Activated CD4-positive, alpha-beta T cell treated with anti-CD3 and anti-CD28 coated beads for 1 hour (primary cell): ENCODE measurements around the gene MYO19.

Experiments
- DNase-seq: peaks from one replicate; pipeline ENCODE4 v3.0.0-alpha.2; 2020

MYO19 gene, protein sequence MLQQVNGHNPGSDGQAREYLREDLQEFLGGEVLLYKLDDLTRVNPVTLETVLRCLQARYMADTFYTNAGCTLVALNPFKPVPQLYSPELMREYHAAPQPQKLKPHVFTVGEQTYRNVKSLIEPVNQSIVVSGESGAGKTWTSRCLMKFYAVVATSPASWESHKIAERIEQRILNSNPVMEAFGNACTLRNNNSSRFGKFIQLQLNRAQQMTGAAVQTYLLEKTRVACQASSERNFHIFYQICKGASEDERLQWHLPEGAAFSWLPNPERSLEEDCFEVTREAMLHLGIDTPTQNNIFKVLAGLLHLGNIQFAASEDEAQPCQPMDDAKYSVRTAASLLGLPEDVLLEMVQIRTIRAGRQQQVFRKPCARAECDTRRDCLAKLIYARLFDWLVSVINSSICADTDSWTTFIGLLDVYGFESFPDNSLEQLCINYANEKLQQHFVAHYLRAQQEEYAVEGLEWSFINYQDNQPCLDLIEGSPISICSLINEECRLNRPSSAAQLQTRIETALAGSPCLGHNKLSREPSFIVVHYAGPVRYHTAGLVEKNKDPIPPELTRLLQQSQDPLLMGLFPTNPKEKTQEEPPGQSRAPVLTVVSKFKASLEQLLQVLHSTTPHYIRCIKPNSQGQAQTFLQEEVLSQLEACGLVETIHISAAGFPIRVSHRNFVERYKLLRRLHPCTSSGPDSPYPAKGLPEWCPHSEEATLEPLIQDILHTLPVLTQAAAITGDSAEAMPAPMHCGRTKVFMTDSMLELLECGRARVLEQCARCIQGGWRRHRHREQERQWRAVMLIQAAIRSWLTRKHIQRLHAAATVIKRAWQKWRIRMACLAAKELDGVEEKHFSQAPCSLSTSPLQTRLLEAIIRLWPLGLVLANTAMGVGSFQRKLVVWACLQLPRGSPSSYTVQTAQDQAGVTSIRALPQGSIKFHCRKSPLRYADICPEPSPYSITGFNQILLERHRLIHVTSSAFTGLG

GRCh38 chr17:36534840-36535668, at the start of gene MYO19, which contains the start of gene PIGW:
Gene MYO19 (minus strand): TSS chr17:36534868. CDS start chr17:36532538, 2,330 bp downstream.
Gene PIGW (plus strand): TSS chr17:36534987. CDS start chr17:36537102, 2,115 bp downstream.
- peak; percentile 78 for DNase-seq

DNA sequence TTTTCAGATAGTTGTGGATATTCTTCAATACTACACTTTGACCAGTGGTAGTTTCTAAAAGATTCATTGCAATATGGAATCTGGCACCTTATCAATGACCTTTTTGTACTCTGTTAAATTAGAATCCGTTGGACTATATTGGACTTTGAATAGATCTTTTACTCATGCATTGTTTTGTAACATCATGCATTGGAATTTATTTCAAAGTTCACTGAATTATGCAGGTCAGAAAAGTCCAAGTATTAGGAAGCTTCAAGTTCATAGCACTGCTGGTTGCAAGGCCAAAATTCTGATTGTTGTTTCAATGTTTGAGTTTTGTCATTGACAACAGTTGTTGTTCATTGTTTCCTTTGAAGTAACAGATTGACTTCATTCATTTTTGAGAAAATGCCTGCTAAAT, 49.1 kb upstream of the MYO19 start:
- DNase-seq, result no peak

DNA sequence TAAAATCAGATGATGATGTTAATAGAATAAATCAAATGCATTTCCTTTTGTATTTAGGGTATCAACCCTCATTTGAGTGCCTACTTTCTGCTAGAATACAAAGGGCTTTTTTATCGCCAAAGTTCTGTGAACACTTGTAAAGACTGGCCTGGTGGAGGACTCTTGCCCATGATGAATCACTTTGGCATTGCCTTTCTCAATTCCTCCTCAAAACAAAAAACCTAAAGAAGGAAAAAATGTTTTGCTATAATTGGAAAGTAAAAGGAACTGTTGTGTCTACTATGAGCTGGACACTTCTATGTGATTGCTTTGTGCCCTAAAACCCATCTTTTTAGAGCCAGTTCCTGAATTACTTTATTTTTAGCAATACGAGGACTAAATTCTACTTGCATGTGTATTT, 44.0 kb upstream of the MYO19 start:
- no peak for DNase-seq

DNA sequence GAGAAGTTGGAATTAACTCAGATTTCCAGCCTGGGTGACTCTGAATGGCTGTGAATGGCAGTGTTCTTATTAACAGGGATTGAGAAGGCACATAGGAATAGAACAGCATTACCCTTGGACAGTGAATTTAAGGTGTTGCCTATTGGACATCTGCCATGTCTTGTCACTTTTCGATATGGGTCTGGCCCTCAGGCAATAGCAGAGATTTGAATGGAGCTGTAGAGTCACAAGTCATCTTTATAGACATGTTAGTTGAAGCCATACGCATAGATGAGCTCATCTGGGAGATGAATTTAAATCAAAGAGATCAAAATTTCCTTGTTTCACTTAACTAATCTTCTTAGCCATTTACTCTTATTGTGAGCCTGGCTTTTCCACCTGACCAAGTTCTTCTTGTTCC, 42.1 kb upstream of the MYO19 start:
- DNase-seq, result no peak

- DNase-seq, result no peak
These were observed 40.4 kb upstream of the MYO19 start for GRCh38 chr17:36575028-36575427.

DNA sequence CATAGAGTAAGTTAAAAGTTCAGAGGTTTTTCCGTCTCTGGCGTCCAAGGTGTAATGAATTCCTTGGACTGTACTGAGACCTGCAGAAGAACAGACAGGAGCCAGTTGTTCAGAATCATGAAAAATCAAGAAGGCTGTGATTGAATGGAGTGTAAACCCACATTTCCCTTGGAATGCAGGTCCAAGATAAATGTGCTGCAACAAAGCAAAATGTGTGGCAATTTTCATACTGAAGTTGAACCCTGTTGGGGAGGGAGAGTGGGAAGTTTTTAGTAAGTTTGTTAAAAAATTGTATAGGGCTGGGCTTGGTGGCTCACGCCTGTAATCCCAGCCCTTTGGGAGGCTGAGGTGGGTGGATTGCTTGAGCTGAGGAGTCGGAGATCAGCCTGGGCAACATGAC, 31.4 kb upstream of the MYO19 start:
- no peak for DNase-seq

DNA sequence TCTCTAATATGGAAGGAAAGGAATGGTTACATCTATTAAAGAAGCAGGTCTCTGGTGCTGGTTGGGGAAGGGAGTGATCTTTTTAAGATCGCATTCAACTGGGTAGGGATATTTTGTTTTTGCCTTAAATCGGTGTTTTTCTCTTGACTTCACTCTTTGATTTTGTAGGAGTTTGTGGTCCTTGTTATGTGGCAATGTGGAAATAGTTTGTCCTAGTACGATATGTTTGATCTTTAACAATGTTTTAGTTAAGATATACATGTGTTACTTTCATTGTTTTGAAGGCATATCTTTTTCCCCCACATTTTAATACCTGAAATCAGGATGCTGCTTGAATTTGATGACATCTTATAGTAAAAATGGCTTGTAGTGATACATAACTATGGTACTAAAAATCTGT, 18.8 kb upstream of the MYO19 start:
- no peak for DNase-seq

- DNase-seq, result no peak
These were observed 16.1 kb upstream of the MYO19 start for GRCh38 chr17:36550491-36551417.

DNA sequence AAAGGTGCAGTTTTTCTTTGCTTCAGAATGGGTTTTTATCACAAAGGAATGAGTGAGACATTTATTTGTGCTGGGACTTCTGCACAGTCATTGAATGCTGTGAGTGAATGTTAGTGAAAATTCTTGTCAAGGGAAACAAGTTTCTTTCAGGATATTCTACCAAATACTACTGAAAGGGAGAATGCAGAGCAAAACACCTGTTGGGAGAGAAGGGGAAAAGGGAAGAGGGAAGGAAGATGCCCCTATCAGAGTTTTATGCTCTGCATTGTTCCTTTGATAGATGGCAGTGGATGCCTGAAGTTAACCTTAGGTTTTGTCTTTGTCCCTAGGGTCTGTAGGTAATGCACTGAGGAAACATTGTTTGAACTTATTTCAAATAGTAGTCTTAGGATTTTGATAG, 13.1 kb upstream of the MYO19 start:
- DNase-seq, result no peak

GRCh38 chr17:36546418-36547093, 11.9 kb upstream of the MYO19 start:
- DNase-seq, result no peak

- DNase-seq, result peak; percentile 95
These were observed 11.1 kb upstream of the MYO19 start for GRCh38 chr17:36545465-36546417.

DNA sequence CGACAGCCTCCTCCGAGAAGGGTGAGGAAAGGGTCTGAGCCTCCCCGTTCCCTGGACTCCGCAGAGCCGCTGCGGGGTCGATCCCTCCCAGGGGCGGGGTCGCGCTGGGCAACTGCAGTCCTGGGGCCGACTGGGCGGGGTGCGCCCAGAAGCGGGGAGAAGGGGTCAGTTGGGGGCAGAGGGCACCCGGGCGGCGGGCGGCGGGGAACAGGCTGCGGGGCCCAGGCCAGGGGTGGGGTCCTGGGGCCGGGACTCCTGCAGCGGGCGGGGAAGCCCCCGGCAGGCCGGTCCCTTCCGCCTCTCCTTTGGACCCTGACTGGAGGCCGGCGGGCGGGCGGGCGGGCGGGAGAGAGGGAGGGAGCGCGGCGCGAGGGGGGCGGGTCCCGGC, 10.4 kb upstream of the MYO19 start:
- no peak for DNase-seq

- DNase-seq, result peak; percentile 84
These were observed 9.8 kb upstream of the MYO19 start, which contains the start of gene GGNBP2 for GRCh38 chr17:36544307-36545076. Gene GGNBP2 (plus strand): TSS chr17:36544919. CDS start chr17:36545725, 806 bp downstream.

GRCh38 chr17:36544044-36544306, 9.3 kb upstream of the MYO19 start:
- DNase-seq, result no peak

GRCh38 chr17:36542755-36543154, 8.1 kb upstream of the MYO19 start:
- no peak for DNase-seq

DNA sequence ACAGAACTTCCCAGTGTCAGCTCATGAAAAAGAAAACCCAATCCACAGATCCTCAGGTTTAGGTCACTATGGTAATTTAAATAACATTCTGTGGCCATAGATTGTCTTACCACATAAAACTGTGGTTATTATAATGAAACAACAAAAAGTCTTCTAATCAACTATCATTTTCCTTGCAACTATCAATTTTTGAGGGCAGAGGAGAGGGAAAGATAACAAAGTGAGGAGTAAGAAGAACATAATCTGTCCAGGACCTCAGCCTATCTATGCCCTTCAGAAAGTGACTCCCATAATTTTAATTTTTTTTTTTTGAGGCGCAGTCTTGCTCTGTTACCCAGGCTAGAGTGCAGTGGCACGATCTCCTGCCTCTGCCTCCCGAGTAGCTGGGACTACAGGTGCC, 6.0 kb upstream of the MYO19 start:
- DNase-seq, result no peak

GRCh38 chr17:36535669-36536081, 1.0 kb upstream of the MYO19 start:
- DNase-seq, result no peak

DNA sequence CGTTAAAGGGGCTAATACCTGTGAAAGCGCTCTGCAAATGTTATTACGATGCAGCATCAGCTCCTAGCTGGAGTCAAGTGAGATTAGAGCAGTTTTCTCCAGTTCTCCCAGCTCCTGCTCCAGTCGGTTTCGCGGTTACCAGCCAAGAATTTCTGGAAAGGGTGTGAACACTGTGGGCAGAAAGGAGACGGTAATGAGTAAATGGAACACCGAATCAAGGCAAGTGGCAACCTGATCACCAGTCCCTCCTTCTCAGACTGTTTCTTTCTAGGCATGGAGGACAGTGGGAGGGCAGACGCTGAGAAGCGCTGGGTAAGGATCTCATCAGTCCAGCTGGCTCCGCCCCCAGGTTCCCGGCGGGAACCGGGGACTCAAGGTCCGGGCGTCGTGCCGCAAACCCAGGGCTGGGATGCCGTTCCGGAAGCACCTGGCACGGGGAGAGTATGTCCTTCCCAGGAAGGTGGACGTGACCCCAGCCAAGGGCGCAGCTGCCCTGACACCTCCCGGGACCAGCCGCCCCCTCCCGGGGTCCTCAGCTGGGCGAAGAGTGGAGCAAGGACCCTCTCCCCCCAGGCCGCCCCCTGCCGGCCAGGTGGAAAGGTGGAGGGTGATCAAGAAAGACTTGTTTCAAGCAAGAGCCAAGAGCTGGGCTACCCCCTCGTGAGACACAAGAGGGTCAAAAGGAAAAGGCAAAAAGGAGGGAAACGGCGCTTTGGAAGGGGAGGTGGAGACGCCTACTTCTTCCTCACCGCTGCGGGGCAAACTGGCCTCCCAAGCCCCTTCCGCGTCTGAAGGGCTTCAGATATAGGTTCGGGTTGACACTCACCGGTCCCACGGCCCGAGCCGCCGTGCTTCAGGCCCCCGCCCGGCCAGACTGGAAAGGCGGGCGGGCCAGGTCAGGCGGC, 481 bp downstream of the MYO19 start:
- peak; percentile 36 for DNase-seq
